Measurements from ENCODE around the gene LARGE1.

GRCh38 chr22:33274214-33275072, 645.8 kb downstream of the LARGE1 start:
- TF ChIP-seq EZH2 (IDR thresholded peaks at IDR 0.05; ENCODE audit: insufficient read depth, poor library complexity, severe bottlenecking) (no peak), EZH2phosphoT487 (IDR thresholded peaks at IDR 0.05; ENCODE audit: insufficient read depth, low read depth) (no peak)

Data from GM23248 (cell line).